Activated CD8-positive, alpha-beta T cell treated with anti-CD3 and anti-CD28 coated beads for 36 hours (primary cell): ENCODE data around the gene CLSTN3. TPM values are rescaled to one million over a fixed set of nuclear protein-coding genes. Genes with fewer than 3 reads are reported as not detected.

Experiments used
- ATAC-seq: fragments of 200-7000 bp; cut with Tn5 transposase; one replicate; pipeline ENCODE4 v1.10.0; 2021; ENCODE audit warnings: mild to moderate bottlenecking, moderate library complexity
- CTCF ChIA-PET: fragments of 350-600 bp; sonication (Branson Sonifier 250); formaldehyde crosslinking; loops from one replicate; lab custom pipeline; 2021; ENCODE audit warnings: antibody characterized with exemption; lab: Charles Lee
- POLR2A ChIA-PET: fragments of 350-600 bp; sonication (Branson Sonifier 250); formaldehyde crosslinking; loops from one replicate; lab custom pipeline; 2021; ENCODE audit warnings: antibody characterized with exemption; lab: Charles Lee
- DNase-seq: peaks from one replicate; pipeline ENCODE4 v3.0.0-alpha.2; 2020
- H3K27ac Mint-ChIP-seq: one replicate; pipeline ENCODE4 v1.8.0; 2021; ENCODE audit warnings: mild to moderate bottlenecking, mixed read lengths
- H3K27me3 Mint-ChIP-seq: one replicate; pipeline ENCODE4 v1.8.0; 2021; ENCODE audit warnings: mixed read lengths
- H3K36me3 Mint-ChIP-seq: one replicate; pipeline ENCODE4 v1.8.0; 2021; ENCODE audit warnings: low read depth, mixed read lengths
- H3K4me1 Mint-ChIP-seq: one replicate; pipeline ENCODE4 v1.8.0; 2021; ENCODE audit warnings: low read depth, mixed read lengths
- H3K4me3 Mint-ChIP-seq: one replicate; pipeline ENCODE4 v1.8.0; 2021; ENCODE audit warnings: mild to moderate bottlenecking, moderate library complexity, mixed read lengths
- H3K9me3 Mint-ChIP-seq: one replicate; pipeline ENCODE4 v1.8.0; 2021; ENCODE audit warnings: mixed read lengths
- CTCF ChIP-seq: fragments of 200-600 bp; IDR thresholded peaks from one replicate; pipeline ENCODE4 v1.8.0; 2022; ENCODE audit warnings: antibody characterized with exemption, mild to moderate bottlenecking
- intact Hi-C: fragments of 100-400 bp; cut with micrococcal nuclease; formaldehyde crosslinking; loops from one replicate; pipeline ENCODE4 v1.10.0; 2022
- total RNA-seq, 2 experiments: library from RNA; stranded (reverse); gene quantifications; one replicate each; pipeline ENCODE4 v1.2.3, GENCODE V29; 2021

Gene CLSTN3
- total RNA-seq, 2 experiments from 2014 or later = 29.0 to 30.8 TPM

- Mint-ChIP-seq H3K9me3 (no peaks in the 10 kb centered on the region), H3K27ac (peak overlapping the region; percentile 37)
These were observed 67.7 kb downstream of the CLSTN3 start for GRCh38 chr12:7197841-7198240.

GRCh38 chr12:7203109-7203508, 72.9 kb downstream of the CLSTN3 start:
- Mint-ChIP-seq H3K4me1 (no peaks in the 10 kb centered on the region), H3K27me3 (no peaks in the 10 kb centered on the region), H3K4me3 (no peak overlapping the region), H3K27ac (no peak overlapping the region), H3K36me3 (peaks cover 63% of the 10 kb centered on the region), H3K9me3 (no peaks in the 10 kb centered on the region)
- intact Hi-C loops = no loop called here
- ChIA-PET POLR2A (no interaction called here), CTCF (interaction anchor here (2.1 kb wide), 1 partner anchor 30 kb away, joined by 4 read pairs; no protein-coding TSS in a partner anchor)
- ATAC-seq = no peak
- no peak for TF ChIP-seq CTCF
- DNase-seq = no peak

More at GRCh38 chr12:7197841-7198240, 67.7 kb downstream of the CLSTN3 start:
- DNase-seq (no peak), ATAC-seq (no peak)
- no peak for TF ChIP-seq CTCF
- H3K27me3 Mint-ChIP-seq = no peaks in the 10 kb centered on the region
- intact Hi-C loops = no loop called here
- no peak overlapping the region for H3K4me3 Mint-ChIP-seq
- peaks cover 53% of the 10 kb centered on the region for H3K36me3 Mint-ChIP-seq
- peaks cover 20% of the 10 kb centered on the region for H3K4me1 Mint-ChIP-seq
- CTCF ChIA-PET = no interaction called here
- POLR2A ChIA-PET = no interaction called here

GRCh38 chr12:7205091-7205490, 74.9 kb downstream of the CLSTN3 start:
- DNase-seq (no peak), ATAC-seq (no peak)
- H3K9me3 Mint-ChIP-seq = peaks cover 1% of the 10 kb centered on the region
- intact Hi-C loops = no loop called here
- CTCF ChIA-PET = interaction anchor here (0.6 to 2.4 kb wide), 2 partner anchors 11 to 928 kb away, joined by 3 to 6 read pairs; no protein-coding TSS in a partner anchor
- TF ChIP-seq CTCF = no peak
- H3K36me3 Mint-ChIP-seq = peaks cover 79% of the 10 kb centered on the region
- H3K27ac Mint-ChIP-seq = no peak overlapping the region
- POLR2A ChIA-PET = no interaction called here
- no peaks in the 10 kb centered on the region for H3K27me3 Mint-ChIP-seq
- no peaks in the 10 kb centered on the region for H3K4me1 Mint-ChIP-seq
- no peak overlapping the region for H3K4me3 Mint-ChIP-seq

GRCh38 chr12:7206691-7207090, 76.5 kb downstream of the CLSTN3 start:
- H3K27ac Mint-ChIP-seq = no peak overlapping the region
- no peak for TF ChIP-seq CTCF
- POLR2A ChIA-PET = interaction anchor here (1.0 kb wide), 1 partner anchor 125 kb away, joined by 3 read pairs; no protein-coding TSS in a partner anchor

GRCh38 chr12:7207866-7208625, 77.9 kb downstream of the CLSTN3 start:
- H3K27ac Mint-ChIP-seq = no peak overlapping the region
- DNase-seq = no peak
- ChIA-PET CTCF (interaction anchor here (1.0 to 1.7 kb wide), 2 partner anchors 12 to 435 kb away, joined by 4 to 5 read pairs; no protein-coding TSS in a partner anchor), POLR2A (no interaction called here)
- no peak overlapping the region for H3K4me3 Mint-ChIP-seq
- H3K4me1 Mint-ChIP-seq = no peaks in the 10 kb centered on the region
- H3K27me3 Mint-ChIP-seq = no peaks in the 10 kb centered on the region
- TF ChIP-seq CTCF = no peak
- peaks cover 77% of the 10 kb centered on the region for H3K36me3 Mint-ChIP-seq
- intact Hi-C loops = no loop called here
- peaks cover 15% of the 10 kb centered on the region for H3K9me3 Mint-ChIP-seq
- ATAC-seq = no peak

More at GRCh38 chr12:7206691-7207090, 76.5 kb downstream of the CLSTN3 start:
- Mint-ChIP-seq H3K9me3 (peaks cover 10% of the 10 kb centered on the region), H3K4me1 (no peaks in the 10 kb centered on the region), H3K4me3 (no peak overlapping the region), H3K36me3 (peaks cover 84% of the 10 kb centered on the region), H3K27me3 (no peaks in the 10 kb centered on the region)
- CTCF ChIA-PET = interaction anchor here (1.0 to 2.4 kb wide), 3 partner anchors 13 to 436 kb away, joined by 4 to 6 read pairs (median 4); no protein-coding TSS in a partner anchor
- intact Hi-C loops = no loop called here
- ATAC-seq = no peak
- no peak for DNase-seq
